Testis (tissue), 3 donors: ENCODE measurements around the gene CPNE4. TPM values are rescaled to one million over a fixed set of nuclear protein-coding genes. Genes with fewer than 3 reads are reported as not detected.

ENCODE experiments used
- DNase-seq: peaks from one replicate; pipeline ENCODE4 v3.0.0-alpha.2; 2019
- H3K27ac ChIP-seq, 2 donors: fragments of 200-600 bp; sonication (generic); one replicate each; pipeline ENCODE4 v1.5.1; 2019
- H3K27me3 ChIP-seq: fragments of 200-600 bp; sonication (generic); one replicate; pipeline ENCODE4 v1.5.1; 2019
- H3K36me3 ChIP-seq: fragments of 200-600 bp; sonication (generic); one replicate; pipeline ENCODE4 v1.5.1; 2017; ENCODE audit warnings: low read depth; ENCODE audit errors: missing control alignments
- H3K4me1 ChIP-seq: fragments of 200-600 bp; sonication (generic); one replicate; pipeline ENCODE4 v1.5.1; 2019
- H3K4me3 ChIP-seq, 2 donors: fragments of 200-600 bp; sonication (generic); one replicate each; pipeline ENCODE4 v1.5.1; 2017 to 2019
- H3K9me3 ChIP-seq: fragments of 200-600 bp; sonication (generic); one replicate; pipeline ENCODE4 v1.5.1; 2017
- CTCF ChIP-seq, 3 experiments: fragments of 450-650 bp in 2 of 3; fragments of 200-600 bp in 1 of 3; sonication (generic) in 1 of 3; IDR thresholded peaks; one replicate each; pipeline ENCODE4 v1.5.1; 2016 to 2019; ENCODE audit warnings: antibody characterized with exemption in 3 of 3, mild to moderate bottlenecking in 2 of 3, moderate library complexity in 1 of 3
- POLR2A ChIP-seq: fragments of 450-650 bp; IDR thresholded peaks from one replicate; pipeline ENCODE4 v1.6.1; 2017; ENCODE audit warnings: antibody characterized with exemption, mild to moderate bottlenecking, moderate library complexity
- WGBS, 2 donors: methylation state at CpG; one replicate each; pipeline ENCODE4 v1.1.5; 2018; 5-methylcytosine and 5-hydroxymethylcytosine counted together
- intact Hi-C: fragments of 100-400 bp; cut with DNase I; formaldehyde crosslinking; loops from one replicate; pipeline ENCODE4 v1.15.1; 2023; ENCODE audit warnings: low total_unique reads
- polyA plus RNA-seq: library from polyadenylated mRNA; stranded (reverse); fragments of 350-450 nt; fragmentation: Illumina TruSeq; extraction: RNeasy Lipid Tissue Mini Kit (QIAGEN cat#74804); gene quantifications from one replicate; pipeline ENCODE4 v1.2.3, GENCODE V29; 2014; ENCODE audit warnings: low read depth, low replicate concordance; ENCODE audit not compliant: insufficient read depth
- total RNA-seq, 2 donors: library from RNA; depleted of rRNA; stranded (reverse); fragments of >200 nt; gene quantifications; one replicate each; pipeline ENCODE4 v1.2.3, GENCODE V29; 2016

CPNE4 gene
- total and polyA plus RNA-seq, 3 donors from 2014 or later: 2.4 to 8.4 (median 4.5) TPM

GRCh38 chr3:131793870-131794269, 240.9 kb downstream of the CPNE4 start:
- no peak for TF ChIP-seq POLR2A
- no peak for TF ChIP-seq CTCF (IDR thresholded peaks at IDR 0.05)
- no peaks in the 10 kb centered on the region for H3K4me1 ChIP-seq
- DNase-seq: no peak
- no peak overlapping the region for H3K4me3 ChIP-seq
- intact Hi-C loops: no loop called here
- H3K27me3 ChIP-seq: no peaks in the 10 kb centered on the region
- H3K27ac ChIP-seq: no peak overlapping the region
- no peaks in the 10 kb centered on the region for H3K36me3 ChIP-seq
- no peaks in the 10 kb centered on the region for H3K9me3 ChIP-seq

- no peaks in the 10 kb centered on the region for H3K36me3 ChIP-seq
- WGBS, 2 donors: 73 to 80% methylated on average over 2 of the region's 2 CpGs
Observed at GRCh38 chr3:131789188-131789587, 245.6 kb downstream of the CPNE4 start.

GRCh38 chr3:131786386-131786785, 248.4 kb downstream of the CPNE4 start:
- H3K9me3 ChIP-seq: no peaks in the 10 kb centered on the region
- intact Hi-C loops: no loop called here
- no peaks in the 10 kb centered on the region for H3K4me1 ChIP-seq
- H3K4me3 ChIP-seq: no peak overlapping the region
- no peaks in the 10 kb centered on the region for H3K36me3 ChIP-seq
- no peaks in the 10 kb centered on the region for H3K27me3 ChIP-seq
- no peak for DNase-seq
- TF ChIP-seq POLR2A: no peak
- TF ChIP-seq CTCF (IDR thresholded peaks at IDR 0.05): no peak
- H3K27ac ChIP-seq: no peak overlapping the region

More at GRCh38 chr3:131789188-131789587, 245.6 kb downstream of the CPNE4 start:
- intact Hi-C loops: no loop called here
- no peak overlapping the region for H3K27ac ChIP-seq
- H3K4me3 ChIP-seq: no peak overlapping the region
- TF ChIP-seq CTCF (IDR thresholded peaks at IDR 0.05): no peak
- TF ChIP-seq POLR2A: no peak
- DNase-seq: no peak
- H3K9me3 ChIP-seq: no peaks in the 10 kb centered on the region
- H3K4me1 ChIP-seq: no peaks in the 10 kb centered on the region
- H3K27me3 ChIP-seq: no peaks in the 10 kb centered on the region

- DNase-seq: no peak
- no peaks in the 10 kb centered on the region for H3K9me3 ChIP-seq
- no peaks in the 10 kb centered on the region for H3K36me3 ChIP-seq
- WGBS, 2 donors: 55 to 69% methylated on average over 1 of the region's 1 CpG
- H3K27me3 ChIP-seq: no peaks in the 10 kb centered on the region
- no peak overlapping the region for H3K27ac ChIP-seq
- no peaks in the 10 kb centered on the region for H3K4me1 ChIP-seq
- H3K4me3 ChIP-seq: no peak overlapping the region
- intact Hi-C loops: no loop called here
- TF ChIP-seq POLR2A (no peak), CTCF (IDR thresholded peaks at IDR 0.05) (no peak)
Observed at GRCh38 chr3:131782751-131783150, 252.1 kb downstream of the CPNE4 start.

GRCh38 chr3:131778526-131778925, 256.3 kb downstream of the CPNE4 start:
- no peaks in the 10 kb centered on the region for H3K9me3 ChIP-seq
- no peak for DNase-seq
- no peaks in the 10 kb centered on the region for H3K4me1 ChIP-seq
- no peak overlapping the region for H3K4me3 ChIP-seq
- H3K27me3 ChIP-seq: no peaks in the 10 kb centered on the region
- 83 to 84% methylated on average over 2 of the region's 2 CpGs for WGBS, 2 donors
- TF ChIP-seq POLR2A (no peak), CTCF (IDR thresholded peaks at IDR 0.05) (no peak)
- H3K36me3 ChIP-seq: no peaks in the 10 kb centered on the region
- H3K27ac ChIP-seq: no peak overlapping the region
- intact Hi-C loops: no loop called here
